Measurements from ENCODE around the gene LARGE1. TPM values are rescaled to one million over a fixed set of nuclear protein-coding genes. Genes with fewer than 3 reads are reported as not detected.

Gene LARGE1
- total RNA-seq, 3 donors from 2014 or later, result 23.6 to 27.8 (median 26.1) TPM

- H3K27ac ChIP-seq, result no peak overlapping the region
- no peak for TF ChIP-seq POLR2AphosphoS5 (IDR thresholded peaks at IDR 0.05)
- TF ChIP-seq CTCF (IDR thresholded peaks at IDR 0.05), result no peak
- no peak for TF ChIP-seq POLR2A (IDR thresholded peaks at IDR 0.05)
- H3K9me3 ChIP-seq, result no peaks in the 10 kb centered on the region
- DNase-seq (ENCODE audit: low spot score in 2 of 2), result no peak
- H3K27me3 ChIP-seq, result no peaks in the 10 kb centered on the region
- no peaks in the 10 kb centered on the region for H3K4me1 ChIP-seq
- no peak overlapping the region for H3K4me3 ChIP-seq
- intact Hi-C loops (cut with DNase I; ENCODE audit: low total_unique reads), result no loop called here
- H3K36me3 ChIP-seq, result no peaks in the 10 kb centered on the region
Measured at GRCh38 chr22:33737662-33738061, 182.6 kb downstream of the LARGE1 start.

GRCh38 chr22:33735978-33736377, 184.3 kb downstream of the LARGE1 start:
- TF ChIP-seq POLR2AphosphoS5 (IDR thresholded peaks at IDR 0.05), result no peak
- TF ChIP-seq POLR2A (IDR thresholded peaks at IDR 0.05), result no peak
- no peak for TF ChIP-seq CTCF (IDR thresholded peaks at IDR 0.05)
- Histone ChIP-seq H3K4me1 (no peaks in the 10 kb centered on the region), H3K36me3 (no peaks in the 10 kb centered on the region), H3K27me3 (no peaks in the 10 kb centered on the region), H3K4me3 (no peak overlapping the region), H3K9me3 (no peaks in the 10 kb centered on the region), H3K27ac (no peak overlapping the region)
- intact Hi-C loops (cut with DNase I; ENCODE audit: low total_unique reads), result no loop called here
- DNase-seq (ENCODE audit: low spot score in 2 of 2), result no peak

GRCh38 chr22:33728847-33729246, 191.4 kb downstream of the LARGE1 start:
- H3K36me3 ChIP-seq, result no peaks in the 10 kb centered on the region
- H3K4me1 ChIP-seq, result no peaks in the 10 kb centered on the region
- intact Hi-C loops (cut with DNase I; ENCODE audit: low total_unique reads), result no loop called here
- no peak for DNase-seq (ENCODE audit: low spot score in 2 of 2)
- no peaks in the 10 kb centered on the region for H3K9me3 ChIP-seq
- H3K27ac ChIP-seq, result no peak overlapping the region
- no peak overlapping the region for H3K4me3 ChIP-seq
- H3K27me3 ChIP-seq, result no peaks in the 10 kb centered on the region
- TF ChIP-seq POLR2A (IDR thresholded peaks at IDR 0.05), result no peak
- no peak for TF ChIP-seq POLR2AphosphoS5 (IDR thresholded peaks at IDR 0.05)
- no peak for TF ChIP-seq CTCF (IDR thresholded peaks at IDR 0.05)

- TF ChIP-seq POLR2A (IDR thresholded peaks at IDR 0.05) (no peak), POLR2AphosphoS5 (IDR thresholded peaks at IDR 0.05) (no peak), CTCF (IDR thresholded peaks at IDR 0.05) (no peak)
- no peaks in the 10 kb centered on the region for H3K36me3 ChIP-seq
- H3K27ac ChIP-seq, result no peak overlapping the region
- no peak overlapping the region for H3K4me3 ChIP-seq
- H3K4me1 ChIP-seq, result no peaks in the 10 kb centered on the region
- H3K27me3 ChIP-seq, result no peaks in the 10 kb centered on the region
- DNase-seq (ENCODE audit: low spot score in 2 of 2), result no peak
- intact Hi-C loops (cut with DNase I; ENCODE audit: low total_unique reads), result no loop called here
- H3K9me3 ChIP-seq, result no peaks in the 10 kb centered on the region
Measured at GRCh38 chr22:33726294-33726734, 194.0 kb downstream of the LARGE1 start.

GRCh38 chr22:33723915-33724314, 196.4 kb downstream of the LARGE1 start:
- Histone ChIP-seq H3K4me3 (no peak overlapping the region), H3K36me3 (no peaks in the 10 kb centered on the region), H3K9me3 (no peaks in the 10 kb centered on the region), H3K27ac (no peak overlapping the region), H3K4me1 (no peaks in the 10 kb centered on the region), H3K27me3 (no peaks in the 10 kb centered on the region)
- TF ChIP-seq POLR2AphosphoS5 (IDR thresholded peaks at IDR 0.05) (no peak), CTCF (IDR thresholded peaks at IDR 0.05) (no peak), POLR2A (IDR thresholded peaks at IDR 0.05) (no peak)
- intact Hi-C loops (cut with DNase I; ENCODE audit: low total_unique reads), result no loop called here
- no peak for DNase-seq (ENCODE audit: low spot score in 2 of 2)
